K562 (cell line): ENCODE results near the gene LTA4H. TPM values are rescaled to one million over a fixed set of nuclear protein-coding genes. Genes with fewer than 3 reads are reported as not detected.

Experiments
- BRD4 ChIP-seq: fragments of 200-600 bp; sonication (generic); IDR thresholded peaks from 2 replicates; pipeline ENCODE4 v1.6.1; 2017; ENCODE audit warnings: inconsistent platforms
- KLF16 ChIP-seq: IDR thresholded peaks from 2 replicates; pipeline ENCODE4 v1.6.1; 2016; ENCODE audit warnings: antibody characterized with exemption
- MECOM ChIP-seq: fragments of 250-450 bp; sonication (Bioruptor Pico); IDR thresholded peaks from 2 replicates; pipeline ENCODE4 v1.8.0; 2022; ENCODE audit warnings: inconsistent platforms
- REST ChIP-seq, 2 experiments: fragments of 450-650 bp; formaldehyde crosslinking in 1 of 2; IDR thresholded peaks; 2 replicates each; pipeline versions ENCODE4 v1.4.0 to v1.6.1; 2014 to 2020; ENCODE audit warnings: mild to moderate bottlenecking in 2 of 2, borderline replicate concordance in 1 of 2, low read depth in 1 of 2
- SMAD1 ChIP-seq: fragments of 150-350 bp; IDR thresholded peaks from 2 replicates; pipeline ENCODE4 v1.6.1; 2014; ENCODE audit warnings: low read length, low read depth; ENCODE audit not compliant: partially characterized antibody
- STAG1 ChIP-seq: sonication (generic); formaldehyde crosslinking; IDR thresholded peaks from 2 replicates; pipeline ENCODE4 v1.5.0; 2020; ENCODE audit warnings: missing genetic modification reagents, borderline replicate concordance
- TOE1 ChIP-seq, 2 experiments: fragments of 450-650 bp in 1 of 2; sonication (generic) in 1 of 2; formaldehyde crosslinking in 1 of 2; IDR thresholded peaks; 2 replicates each; pipeline versions ENCODE4 v1.7.1 to v1.8.0; 2016 to 2022; ENCODE audit warnings: borderline replicate concordance in 2 of 2, mild to moderate bottlenecking in 2 of 2, antibody characterized with exemption in 1 of 2, inconsistent platforms in 1 of 2, low read depth in 1 of 2, missing genetic modification reagents in 1 of 2, moderate library complexity in 1 of 2
- UBTF ChIP-seq, 2 experiments: IDR thresholded peaks; 2 replicates each; pipeline ENCODE4 v1.6.1; 2012; ENCODE audit warnings: improper control_type of control experiment in 2 of 2, low read depth in 2 of 2, low read length in 2 of 2, borderline replicate concordance in 1 of 2
- ZHX1 ChIP-seq: fragments of 150-350 bp; conservative IDR thresholded peaks from 2 replicates; pipeline ENCODE4 v1.6.1; 2014; ENCODE audit warnings: low read length
- ZNF232 ChIP-seq: sonication (generic); formaldehyde crosslinking; IDR thresholded peaks from 2 replicates; pipeline ENCODE4 v1.8.0; 2022; ENCODE audit warnings: mild to moderate bottlenecking, missing genetic modification reagents
- ZNF384 ChIP-seq: IDR thresholded peaks from 2 replicates; pipeline ENCODE4 v1.6.1; 2012; ENCODE audit warnings: low read depth, low read length, improper control_type of control experiment
- polyA plus RNA-seq, 8 experiments: library from polyadenylated mRNA; depleted of rRNA in 4 of 8; stranded (reverse) in 5 of 8; unstranded in 3 of 8; fragments of >200 nt; fragmentation: Nextera tagmentation in 2 of 8; fragmentation: Illumina TruSeq in 1 of 8; extraction: Ambion mirVana in 2 of 8; extraction: Trizol in 1 of 8; gene quantifications; 2 replicates each; pipeline versions ENCODE4 v1.2.1 to v1.2.3, GENCODE V29; 2011 to 2014; ENCODE audit warnings: inconsistent platforms in 1 of 8, missing spikeins in 1 of 8
- total RNA-seq, 7 experiments: library from RNA; depleted of rRNA in 6 of 7; stranded (reverse); fragments of >200 nt in 6 of 7; fragmentation: Illumina TruSeq in 2 of 7; extraction: Trizol in 2 of 7; gene quantifications; 2 replicates each; pipeline versions ENCODE4 v1.2.1 to v1.2.3, GENCODE V29; 2011 to 2021; ENCODE audit warnings: low replicate concordance in 1 of 7

LTA4H gene
- total and polyA plus RNA-seq, 9 of the 15 experiments (the other 6 are each of a cell fraction or from before 2014, with no cell fraction given), result 25.2 to 58.1 (median 40.5) TPM

- TF ChIP-seq REST (IDR thresholded peaks at IDR 0.05; ENCODE audit: borderline replicate concordance), result peak; percentile 88
- TF ChIP-seq REST (CRISPR knock-in tag; IDR thresholded peaks at IDR 0.05; ENCODE audit: low read depth), result no peak
- TF ChIP-seq ZNF232, result no peak
- no peak for TF ChIP-seq BRD4
- no peak for TF ChIP-seq TOE1 (IDR thresholded peaks at IDR 0.05; ENCODE audit: borderline replicate concordance)
- TF ChIP-seq TOE1 (CRISPR knock-in tag; IDR thresholded peaks at IDR 0.05; ENCODE audit: borderline replicate concordance, low read depth), result no peak
- no peak for TF ChIP-seq ZHX1
- TF ChIP-seq UBTF (IDR thresholded peaks at IDR 0.05; ENCODE audit: borderline replicate concordance in 1 of 2, low read depth in 2 of 2, low read length in 2 of 2), result no peak
- no peak for TF ChIP-seq MECOM
- TF ChIP-seq ZNF384, result peak; percentile 86
- TF ChIP-seq KLF16, result no peak
- no peak for TF ChIP-seq SMAD1
- TF ChIP-seq STAG1 (CRISPR knock-in tag), result peak; percentile 67; the same call in 1 of the 2 replicates
These were observed 26.6 kb upstream of the LTA4H start (continued) for GRCh38 chr12:96061864-96062453.
